Islet of Langerhans (tissue), 1 donor: ENCODE data around the gene TRIM47.
"Not testable (repeated sequence)": the region's sequence is repeated elsewhere in the genome, so short reads cannot be mapped to it uniquely, and the experiment has no call there.

Experiments
- FAIRE-seq: peaks from one replicate; lab custom pipeline; 2011; peaks lifted over from hg19 to GRCh38; lab: Jason Lieb, UNC

The TRIM47 gene

DNA sequence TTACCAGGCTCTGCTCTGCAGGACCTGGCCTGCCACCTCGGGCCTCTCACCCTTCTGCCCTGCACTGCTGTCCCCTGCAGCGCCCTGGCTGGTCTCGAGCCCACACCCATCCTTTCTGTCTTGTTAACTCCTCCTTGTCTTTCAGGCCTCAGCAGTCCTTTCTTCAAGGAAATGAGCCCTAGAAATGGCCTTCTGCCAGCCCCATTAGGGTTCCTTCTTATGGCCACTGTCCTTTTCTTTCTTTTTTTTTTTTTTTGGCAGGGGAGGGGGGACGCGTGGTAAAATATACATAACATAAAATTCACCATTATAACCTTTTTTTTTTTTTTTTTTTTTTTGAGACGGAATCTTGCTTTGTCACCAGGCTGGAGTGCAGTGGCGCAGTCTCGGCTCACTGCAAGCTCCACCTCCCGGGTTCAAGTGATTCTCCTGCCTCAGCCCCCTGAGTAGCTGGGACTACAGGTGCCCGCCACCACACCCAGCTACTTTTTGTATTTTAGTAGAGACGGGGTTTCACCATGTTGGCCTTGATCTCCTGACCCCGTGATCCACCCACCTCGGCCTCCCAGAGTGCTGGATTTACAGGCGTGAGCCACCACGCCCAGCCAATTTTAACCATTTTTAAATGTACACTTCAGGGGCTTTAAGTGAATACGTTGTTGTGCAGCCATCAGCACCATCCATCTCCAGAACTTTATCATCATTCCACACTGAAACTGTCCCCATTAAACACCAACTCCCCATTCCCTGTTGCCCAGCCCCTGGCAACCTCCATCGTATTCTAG lies 12.8 kb downstream of the TRIM47 start:
- not testable (repeated sequence) for FAIRE-seq

DNA sequence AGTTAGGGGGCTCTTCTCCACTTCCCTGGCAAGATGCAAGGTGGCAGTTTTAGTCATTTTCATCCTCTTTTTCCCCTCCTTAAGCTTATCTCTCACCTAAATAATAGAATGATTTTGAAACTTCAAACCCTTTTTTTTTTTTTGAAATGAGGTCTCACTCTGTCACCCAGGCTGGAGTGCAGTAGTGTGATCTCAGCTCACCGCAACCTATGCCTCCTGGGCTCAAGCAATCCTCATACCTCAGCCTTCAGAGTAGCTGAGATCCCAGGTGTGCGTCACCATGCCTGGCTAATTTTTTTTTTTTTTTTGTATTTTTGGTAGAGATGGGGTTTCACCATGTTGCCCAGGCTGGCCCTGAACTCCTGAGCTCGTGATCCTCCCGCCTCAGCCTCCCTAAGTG lies 13.5 kb downstream of the TRIM47 start:
- not testable (repeated sequence) for FAIRE-seq

DNA sequence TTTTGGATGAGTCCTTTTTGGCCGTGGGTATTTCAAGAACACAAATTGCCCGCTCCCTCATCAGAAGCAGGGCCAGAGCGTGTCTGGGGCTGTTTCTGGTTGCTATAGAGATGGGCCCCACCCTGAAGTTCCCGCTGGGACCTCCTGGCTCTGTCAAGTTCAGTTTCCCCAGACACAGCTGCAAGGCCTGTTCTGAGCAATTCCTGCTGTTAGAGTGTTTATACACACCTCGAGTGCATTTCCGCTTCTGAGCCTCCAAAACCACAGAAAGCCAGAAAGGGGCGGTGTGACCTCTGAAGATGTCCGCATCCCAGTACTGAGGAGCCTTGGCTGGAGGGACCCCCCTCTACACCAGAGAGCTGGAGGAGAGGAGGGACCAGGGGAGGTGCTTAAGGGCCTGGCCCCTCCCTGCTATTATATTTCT lies 13.9 kb downstream of the TRIM47 start:
- no peak for FAIRE-seq

DNA sequence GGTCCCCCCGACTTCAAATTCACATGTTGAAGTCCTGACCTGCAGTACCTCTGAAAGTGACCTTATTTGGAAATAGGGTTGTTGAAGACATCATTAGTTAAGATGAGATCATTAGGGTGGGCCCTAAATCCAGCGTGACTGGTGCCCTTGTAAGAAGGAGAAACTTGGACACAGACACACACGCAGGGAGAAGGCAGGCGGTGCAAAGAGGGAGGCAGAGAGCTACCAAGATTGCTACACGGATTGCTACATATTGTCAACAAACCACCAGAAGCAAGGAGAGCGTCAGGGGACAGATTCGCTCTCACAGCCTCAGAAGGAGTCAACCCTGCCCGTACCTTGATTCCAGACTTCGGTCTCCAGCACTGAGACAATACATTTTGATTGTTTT lies 16.5 kb downstream of the TRIM47 start:
- FAIRE-seq = no peak

DNA sequence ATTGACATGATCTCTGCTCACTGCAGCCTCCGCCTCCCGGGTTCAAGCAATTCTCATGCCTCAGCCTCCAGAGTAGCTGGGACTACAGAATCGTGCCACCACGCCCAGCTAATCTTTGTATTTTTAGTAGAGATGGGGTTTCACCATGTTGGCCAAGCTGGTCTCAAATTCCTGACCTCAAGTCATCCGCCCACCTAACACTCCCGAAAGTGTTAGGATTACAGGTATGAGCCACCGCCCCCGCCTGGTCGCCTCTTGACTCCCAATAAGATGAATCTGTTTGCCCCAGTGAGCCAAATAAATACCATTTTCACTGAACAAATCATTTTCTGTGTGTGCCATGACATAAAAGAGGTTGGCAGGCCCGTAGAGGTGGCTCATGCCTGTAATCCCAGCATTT lies 19.0 kb downstream of the TRIM47 start:
- FAIRE-seq = not testable (repeated sequence)

DNA sequence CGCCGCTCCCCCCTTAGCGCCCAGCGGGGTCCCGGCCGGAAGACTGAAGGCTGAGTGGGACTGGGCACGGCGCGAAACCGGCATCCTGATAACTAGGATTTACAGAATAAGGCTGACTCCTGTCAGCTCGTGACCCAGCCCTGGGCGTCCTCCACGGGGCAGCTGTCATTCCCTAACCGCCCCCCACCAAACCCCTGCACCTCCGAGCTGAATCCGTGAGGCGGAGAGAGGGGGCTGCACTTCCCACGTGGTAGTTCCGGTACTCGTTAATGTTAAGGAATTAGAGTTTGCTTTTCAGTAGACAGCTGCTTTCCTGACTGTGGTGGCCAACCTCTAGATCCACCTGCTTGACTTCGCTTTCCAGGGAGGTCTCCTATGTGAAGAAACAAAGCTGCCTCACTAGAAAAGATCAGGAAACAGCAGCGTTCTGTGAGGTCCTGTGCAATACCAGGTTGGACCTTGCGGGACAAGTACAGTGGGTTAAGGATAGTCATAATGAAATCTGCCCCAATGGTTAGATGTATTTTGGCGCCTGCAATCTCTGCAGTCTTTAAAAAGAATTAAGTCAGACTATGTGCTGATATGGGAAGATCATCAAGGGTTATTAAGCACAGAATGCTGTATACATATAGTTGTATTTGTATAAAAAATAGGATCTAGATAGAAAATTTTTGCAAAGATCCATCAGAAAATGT lies 22.2 kb downstream of the TRIM47 start:
- FAIRE-seq = no peak

DNA sequence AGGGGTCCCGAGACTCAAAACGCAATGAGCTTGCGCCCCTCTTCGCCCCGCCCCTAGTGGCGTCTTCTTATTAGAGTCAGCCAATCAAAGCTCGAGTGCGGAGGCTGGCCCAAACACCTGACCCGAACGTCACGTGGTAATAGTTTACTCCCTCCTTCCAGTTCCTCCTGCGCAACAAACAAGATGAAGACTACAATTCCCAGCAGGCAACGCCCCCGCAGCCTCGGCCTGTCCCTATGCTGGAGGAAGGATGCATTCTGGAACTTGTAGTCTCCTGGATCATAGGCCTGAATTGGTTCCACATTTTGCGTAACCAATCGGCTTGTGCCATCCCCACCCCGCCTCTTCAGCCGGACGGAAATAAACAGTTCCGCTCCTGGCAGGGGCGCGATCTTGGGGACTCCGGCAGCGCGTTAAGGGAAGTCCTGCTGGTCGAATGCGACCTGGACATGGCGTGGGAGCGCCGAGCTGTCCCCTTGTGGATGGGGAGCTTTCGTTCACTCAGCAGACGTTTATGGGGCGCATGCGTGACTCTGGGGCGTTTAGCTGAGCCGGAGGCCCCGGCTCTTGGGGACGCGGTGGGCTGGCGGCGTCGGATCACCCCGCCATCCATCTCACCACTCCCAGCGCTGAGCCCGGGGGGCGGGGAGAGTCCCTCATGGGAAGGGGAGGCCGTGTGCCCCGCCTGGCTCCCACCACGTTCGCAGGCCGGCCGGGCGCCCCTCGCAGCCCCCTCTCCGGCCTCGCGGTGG lies 22.9 kb downstream of the TRIM47 start, which contains the start of gene WBP2:
TSS of gene WBP2 (minus strand) at position 26 of the 752 bp plus-strand sequence. CDS start 38 bp downstream, outside the sequence.
- peak; percentile 80 for FAIRE-seq

DNA sequence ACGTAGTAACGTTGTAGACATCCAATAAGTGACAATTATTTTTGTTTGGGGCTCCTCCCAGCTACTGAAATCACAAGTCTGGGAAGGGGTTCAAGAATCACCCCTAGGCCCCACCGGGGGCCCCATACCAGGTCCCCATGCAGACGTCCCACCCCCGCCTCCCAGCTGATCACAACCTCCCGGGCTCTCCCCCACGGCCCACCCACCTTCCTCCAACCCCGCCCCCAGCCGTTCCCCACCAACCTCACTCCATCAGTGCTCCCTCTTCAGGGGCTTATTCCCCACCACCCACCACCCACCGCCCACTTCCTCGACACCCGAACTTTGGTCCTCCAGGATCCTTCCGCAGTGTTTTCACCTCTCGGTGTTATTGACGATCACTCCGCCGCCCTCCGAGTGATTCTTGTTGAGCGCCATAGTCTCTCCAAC lies 23.5 kb downstream of the TRIM47 start:
- no peak for FAIRE-seq

DNA sequence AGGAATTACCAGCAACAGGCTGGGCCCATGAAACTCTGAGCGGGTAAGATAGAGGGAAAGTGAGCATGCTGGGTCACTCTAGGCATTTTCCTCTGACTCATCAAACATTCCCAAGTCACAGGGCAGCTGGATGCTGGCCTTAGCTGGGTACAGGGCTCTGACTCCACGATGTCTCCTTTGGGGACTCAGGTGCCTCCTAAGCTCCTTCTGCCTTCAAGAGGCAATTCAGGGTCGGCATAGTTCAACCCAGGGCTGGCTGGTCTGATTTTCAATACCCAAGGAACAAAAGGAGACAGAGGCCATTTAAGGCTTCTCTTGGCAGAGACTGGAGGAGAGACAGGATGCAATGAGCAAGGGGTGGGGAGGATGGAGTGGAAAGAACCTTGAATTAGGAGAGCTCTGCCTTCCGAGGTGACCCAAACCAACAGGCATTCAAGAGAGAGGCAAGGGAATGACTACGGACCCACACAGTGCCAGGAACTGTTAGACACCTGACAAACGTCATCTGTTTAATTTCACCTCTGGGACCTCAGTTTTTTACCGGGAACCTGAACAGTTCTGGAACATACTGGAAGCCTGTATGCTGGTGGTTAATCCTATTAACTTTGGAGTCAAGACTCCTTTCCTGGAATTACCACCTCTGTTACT lies 24.2 kb downstream of the TRIM47 start:
- FAIRE-seq = no peak

DNA sequence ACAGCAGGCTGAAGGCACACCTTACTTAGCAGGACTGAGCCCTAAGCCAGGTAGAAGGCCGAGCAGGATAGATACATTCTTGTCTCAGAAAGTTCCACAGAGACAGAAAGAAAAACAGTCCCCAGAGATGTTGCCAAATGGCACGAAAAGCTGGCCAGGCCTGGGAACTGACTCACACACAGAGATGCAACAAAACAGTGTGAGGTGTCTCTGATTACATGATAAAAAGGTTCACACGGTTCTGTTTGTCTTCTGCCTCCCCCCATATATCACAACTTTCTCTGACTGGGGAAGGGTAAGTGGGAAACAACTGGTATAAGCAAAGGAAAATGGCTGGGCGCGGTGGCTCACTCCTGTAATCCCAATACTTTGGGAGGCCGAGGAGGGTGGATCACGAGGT lies 24.9 kb downstream of the TRIM47 start:
- no peak for FAIRE-seq

DNA sequence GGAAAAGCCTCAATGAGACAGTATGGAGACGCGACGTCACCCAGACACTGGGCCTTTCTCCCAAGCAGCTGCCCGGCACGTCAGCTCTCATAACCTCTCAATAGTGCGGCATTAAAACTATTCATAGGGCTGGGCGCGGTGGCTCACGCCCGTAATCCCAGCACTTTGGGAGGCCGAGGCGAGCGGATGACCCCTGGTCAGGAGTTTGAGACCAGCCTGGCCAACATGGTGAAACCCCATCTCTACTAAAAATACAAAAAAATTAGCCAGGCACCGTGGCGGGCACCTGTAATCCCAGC lies 26.7 kb downstream of the TRIM47 start:
- not testable (repeated sequence) for FAIRE-seq

DNA sequence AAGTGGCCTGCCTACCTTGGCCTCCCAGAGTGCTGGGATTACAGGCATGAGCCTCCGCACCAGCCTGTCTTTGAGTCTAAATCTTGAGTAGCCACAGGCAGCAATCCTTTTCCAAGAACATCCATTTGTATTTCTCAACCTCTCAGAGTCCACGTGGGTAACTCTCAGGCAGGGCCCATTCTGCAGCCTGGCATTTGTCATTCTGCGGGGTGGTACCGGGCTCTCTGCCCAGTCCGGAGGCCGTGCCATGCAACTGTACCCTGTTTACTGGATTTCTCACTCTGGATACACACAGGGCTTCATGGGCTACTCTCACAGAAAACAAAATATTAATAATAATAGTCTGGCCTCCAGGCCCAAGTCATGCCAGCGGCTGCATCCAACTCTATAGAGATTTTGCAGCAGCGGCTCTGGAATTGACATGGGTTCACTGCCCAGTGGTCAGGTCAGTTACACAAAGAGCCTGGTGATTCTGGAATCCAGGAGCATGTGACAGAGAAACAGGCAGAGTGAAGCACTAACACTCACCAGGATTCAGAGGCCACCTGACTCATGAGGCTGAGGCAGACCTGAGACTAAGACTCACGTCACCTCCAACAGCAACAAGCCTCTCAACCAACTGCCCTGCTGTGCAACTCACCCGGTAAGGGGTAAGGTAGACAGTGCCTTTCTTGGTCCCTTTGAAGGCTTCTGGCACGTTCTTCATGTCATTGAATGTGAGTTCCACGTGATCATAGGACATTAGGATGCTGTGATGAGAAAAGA lies 27.3 kb downstream of the TRIM47 start:
- FAIRE-seq = no peak

DNA sequence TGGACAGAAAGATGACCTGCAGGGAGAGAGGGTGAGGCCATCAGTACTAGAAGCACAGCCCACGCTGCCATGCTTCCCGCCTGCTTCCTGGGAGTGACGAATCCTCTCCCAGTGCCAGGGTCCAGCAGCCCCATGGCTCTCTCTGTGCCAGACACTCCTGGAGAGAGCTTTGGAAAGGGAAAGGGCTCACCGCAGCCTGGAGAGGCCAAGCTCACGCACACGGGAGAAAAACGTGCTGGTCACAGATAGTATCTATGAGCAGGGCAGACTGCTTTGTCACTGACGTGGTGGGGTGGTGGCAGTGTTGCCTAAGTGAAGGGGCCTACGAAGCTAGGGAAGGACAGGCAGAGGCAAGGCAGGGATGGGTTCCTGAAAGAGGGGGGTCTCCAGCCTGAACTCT lies 28.7 kb downstream of the TRIM47 start:
- FAIRE-seq = no peak

DNA sequence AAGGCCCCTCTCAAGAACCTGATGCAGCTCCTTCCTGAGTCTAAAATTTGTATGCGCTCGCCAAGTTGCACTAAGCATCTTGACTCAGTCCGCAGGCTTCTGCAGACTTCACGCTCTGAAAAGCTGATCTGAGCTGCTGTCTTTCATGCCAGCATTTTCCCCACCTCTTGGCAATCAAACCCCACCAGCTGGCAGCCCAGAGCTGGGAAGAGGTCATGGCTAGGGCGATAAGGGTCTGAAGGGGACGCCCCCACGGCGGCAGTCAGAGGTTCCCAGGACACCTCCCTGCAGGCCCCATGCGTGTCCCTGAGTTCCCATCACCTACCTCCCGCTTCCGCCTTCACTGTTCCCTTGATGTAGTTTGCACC lies 29.1 kb downstream of the TRIM47 start:
- FAIRE-seq = no peak

DNA sequence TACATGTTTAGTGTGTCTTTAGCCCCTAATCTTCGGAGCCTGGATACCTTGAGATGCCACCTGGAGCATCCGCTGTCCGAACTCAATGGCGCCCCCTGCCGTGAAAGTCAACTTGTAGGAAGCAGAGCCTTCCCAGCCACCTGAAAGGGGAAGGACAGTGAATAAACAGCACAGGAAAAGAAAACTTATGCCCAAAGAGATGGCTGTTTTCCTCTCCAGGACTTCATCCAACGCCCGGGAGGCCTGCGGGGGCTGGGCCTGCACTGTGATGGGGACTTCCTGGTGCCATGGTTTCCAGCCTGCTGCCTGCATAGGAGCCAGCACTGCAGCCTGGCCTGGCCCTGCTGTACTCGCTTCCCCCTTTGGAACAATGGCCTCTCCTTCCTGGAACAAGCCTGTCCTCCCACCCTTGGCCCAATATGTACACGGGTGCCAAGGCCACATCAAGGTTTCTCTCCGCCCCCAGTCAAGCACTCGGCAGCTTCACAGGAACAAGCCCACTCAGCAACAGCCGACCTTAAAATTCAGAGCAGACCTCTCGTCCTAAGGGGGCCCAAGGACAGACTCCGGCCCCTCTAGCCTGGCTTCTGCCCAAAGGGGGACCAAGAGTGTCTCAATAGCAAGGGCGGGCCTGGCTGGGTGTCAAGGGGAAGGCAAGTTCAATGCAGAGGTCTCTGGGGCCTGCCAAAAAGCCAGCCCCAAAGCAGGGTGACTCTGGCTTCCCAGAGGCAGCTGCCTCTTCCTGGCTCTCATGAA lies 29.7 kb downstream of the TRIM47 start:
- FAIRE-seq = no peak

DNA sequence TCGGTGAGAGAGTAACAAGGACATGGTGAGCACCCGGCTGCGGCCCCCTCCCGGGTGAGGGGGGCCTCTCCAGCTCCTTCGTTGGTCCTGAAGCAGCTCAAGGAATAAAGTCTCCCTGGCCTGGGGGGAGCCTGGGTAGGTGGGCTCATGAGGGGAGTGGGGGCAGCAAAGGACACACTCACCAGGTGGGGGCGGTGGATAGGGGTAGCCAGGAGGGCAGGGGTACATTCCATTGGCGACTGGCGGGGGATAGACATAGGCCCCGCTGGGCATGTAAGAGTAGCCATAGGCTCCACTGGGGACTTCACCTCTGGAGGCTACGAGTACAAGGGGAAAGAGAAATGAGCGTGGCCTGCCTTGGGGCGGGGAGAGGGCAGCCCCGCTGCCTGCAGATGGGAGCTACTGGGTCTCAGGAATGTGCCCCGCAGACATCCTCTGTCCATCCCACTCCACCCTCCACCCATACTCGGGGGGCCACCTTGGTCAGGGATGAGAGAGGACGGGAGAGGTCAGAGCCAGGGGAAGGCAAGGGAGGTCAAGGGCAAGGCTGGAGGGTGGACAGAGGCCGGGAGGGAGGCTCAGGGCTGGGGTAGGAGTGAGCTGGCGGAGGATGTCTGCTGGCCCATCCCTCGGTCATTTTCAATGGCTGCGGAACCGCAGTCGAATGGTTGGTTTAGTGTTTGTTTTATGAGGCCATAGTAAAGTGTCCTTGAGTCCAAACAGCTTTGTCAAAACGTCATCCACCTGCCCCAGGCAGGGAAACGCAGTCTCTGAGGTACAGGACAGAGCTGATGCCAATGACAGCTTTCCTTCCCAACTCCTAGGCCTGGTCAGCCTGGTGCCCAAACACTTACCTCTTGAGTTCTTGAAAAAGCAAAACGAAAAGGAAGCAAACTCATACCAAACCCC lies 30.5 kb downstream of the TRIM47 start:
- no peak for FAIRE-seq

DNA sequence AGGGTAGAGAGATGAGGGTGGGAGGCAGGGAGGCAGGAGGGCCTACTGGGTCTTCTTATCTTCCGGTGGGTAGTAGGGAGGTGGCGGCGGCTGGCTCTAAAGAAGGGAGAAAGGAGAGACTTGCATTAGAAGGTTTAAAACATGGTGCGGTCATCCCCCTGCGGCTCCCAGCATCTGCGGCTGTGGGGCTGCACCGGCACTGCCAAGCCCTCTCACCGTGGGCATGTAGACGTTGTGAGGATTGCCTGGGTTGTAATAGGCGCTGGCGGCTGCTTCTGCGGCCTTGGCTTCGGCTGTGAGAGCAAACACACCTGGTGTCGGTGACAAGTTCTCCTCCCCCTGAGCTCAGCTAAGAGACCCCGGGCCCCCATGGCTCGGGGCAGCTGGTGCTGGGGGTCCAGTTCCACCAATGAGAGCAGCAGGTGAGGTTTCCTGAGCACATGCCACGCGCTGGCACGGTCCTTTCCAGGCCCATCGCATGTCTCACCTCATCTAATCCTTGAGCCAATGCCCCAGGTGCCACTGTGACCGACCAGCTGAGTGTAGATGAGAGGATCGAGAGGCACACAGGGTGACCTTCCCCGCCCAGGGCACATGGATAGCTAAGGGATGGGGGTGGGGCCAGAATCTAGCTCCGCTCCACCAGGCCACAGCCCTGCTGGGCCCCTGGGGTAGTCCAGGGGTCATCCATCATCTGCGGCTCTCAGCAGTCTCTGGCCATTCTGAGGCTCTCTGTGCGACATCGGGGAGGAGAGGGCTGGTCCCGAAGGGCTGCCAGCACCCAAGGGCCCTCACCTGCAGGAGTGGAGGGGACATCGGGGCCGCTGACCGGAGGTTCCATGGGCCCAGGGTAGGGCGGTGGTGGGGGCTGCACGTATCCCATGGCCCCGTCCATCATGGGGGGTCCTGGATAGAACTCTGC lies 31.4 kb downstream of the TRIM47 start:
- FAIRE-seq = no peak

DNA sequence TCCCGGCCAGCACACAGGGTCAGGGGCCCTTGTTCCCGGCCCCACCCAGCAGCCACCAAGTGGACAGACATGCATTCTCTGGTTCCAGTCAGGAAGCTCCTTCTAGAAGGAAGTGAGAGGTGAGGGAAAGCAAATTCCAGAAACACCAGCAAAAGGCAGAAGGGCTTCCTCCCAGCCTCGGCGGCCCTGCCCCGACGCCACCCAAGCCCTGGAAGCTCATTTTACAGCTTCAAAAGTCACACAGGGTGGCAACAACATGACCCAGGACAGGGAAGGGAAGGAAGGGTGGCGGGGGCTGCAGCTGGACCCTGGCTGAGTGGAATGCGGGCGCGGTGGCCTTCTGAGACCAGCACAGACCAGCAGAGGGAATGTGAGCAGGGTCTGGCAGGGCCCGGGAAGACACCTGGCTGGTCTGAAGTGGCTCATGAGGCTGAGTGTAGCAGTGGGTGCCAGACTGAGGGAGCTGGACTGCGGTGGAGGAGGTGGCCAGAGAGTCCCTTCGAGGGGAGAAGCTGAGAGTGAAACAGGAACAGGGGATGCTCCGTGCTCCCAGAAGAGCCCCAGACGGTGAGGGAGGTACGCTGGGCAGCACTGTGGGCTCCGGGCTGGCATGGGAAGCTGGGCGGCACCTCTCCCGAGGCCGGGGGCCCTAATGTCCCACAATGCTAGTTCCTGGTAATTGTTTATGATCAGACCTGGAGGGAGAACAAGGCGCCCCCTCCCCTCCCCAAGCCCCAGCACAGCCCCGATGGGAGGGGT lies 32.3 kb downstream of the TRIM47 start:
- no peak for FAIRE-seq
